Measurements from ENCODE around the gene CRTAC1.

CRTAC1 gene, protein sequence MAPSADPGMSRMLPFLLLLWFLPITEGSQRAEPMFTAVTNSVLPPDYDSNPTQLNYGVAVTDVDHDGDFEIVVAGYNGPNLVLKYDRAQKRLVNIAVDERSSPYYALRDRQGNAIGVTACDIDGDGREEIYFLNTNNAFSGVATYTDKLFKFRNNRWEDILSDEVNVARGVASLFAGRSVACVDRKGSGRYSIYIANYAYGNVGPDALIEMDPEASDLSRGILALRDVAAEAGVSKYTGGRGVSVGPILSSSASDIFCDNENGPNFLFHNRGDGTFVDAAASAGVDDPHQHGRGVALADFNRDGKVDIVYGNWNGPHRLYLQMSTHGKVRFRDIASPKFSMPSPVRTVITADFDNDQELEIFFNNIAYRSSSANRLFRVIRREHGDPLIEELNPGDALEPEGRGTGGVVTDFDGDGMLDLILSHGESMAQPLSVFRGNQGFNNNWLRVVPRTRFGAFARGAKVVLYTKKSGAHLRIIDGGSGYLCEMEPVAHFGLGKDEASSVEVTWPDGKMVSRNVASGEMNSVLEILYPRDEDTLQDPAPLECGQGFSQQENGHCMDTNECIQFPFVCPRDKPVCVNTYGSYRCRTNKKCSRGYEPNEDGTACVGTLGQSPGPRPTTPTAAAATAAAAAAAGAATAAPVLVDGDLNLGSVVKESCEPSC

DNA sequence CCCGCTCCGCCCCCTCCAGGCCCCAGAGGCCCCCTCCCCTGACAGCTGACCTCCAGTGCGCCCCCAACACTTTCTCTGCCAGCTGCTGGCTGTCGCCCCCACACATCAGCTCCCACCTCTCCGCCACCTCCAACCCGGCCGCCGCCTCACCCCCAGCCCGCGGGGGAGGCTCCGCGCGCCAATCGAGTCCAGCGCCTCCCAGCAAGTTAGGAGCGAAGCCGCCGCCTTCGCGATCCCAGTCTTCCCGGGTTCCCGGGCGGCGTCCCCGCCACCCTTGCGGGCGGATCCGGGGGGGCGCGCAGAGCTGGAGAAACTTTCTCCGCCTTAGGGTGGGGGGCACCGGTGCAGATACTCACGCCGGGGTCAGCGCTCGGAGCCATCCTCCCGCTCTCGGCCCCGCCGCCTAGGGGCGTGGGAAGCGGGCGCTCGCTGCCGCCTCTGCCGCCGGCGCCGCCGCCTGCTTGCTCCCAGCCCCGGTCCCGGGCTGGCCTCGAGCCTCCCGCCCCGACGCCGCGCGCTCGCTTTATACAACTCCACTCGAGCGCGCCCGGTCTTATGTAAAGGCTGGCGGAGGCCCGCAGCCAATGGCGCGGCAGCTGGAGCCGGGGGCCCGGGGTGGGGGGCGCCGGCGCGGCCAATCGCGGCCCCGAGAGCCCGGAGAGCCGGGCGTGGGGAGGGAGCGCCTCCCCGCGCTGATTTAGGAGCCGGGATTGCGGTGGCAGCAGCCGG lies at the start of gene CRTAC1:
TSS of gene CRTAC1 (minus strand) at position 529 of the 729 bp plus-strand sequence. CDS start at position 380, 149 bp downstream.
- peak; percentile 51 for DNase-seq

DNA sequence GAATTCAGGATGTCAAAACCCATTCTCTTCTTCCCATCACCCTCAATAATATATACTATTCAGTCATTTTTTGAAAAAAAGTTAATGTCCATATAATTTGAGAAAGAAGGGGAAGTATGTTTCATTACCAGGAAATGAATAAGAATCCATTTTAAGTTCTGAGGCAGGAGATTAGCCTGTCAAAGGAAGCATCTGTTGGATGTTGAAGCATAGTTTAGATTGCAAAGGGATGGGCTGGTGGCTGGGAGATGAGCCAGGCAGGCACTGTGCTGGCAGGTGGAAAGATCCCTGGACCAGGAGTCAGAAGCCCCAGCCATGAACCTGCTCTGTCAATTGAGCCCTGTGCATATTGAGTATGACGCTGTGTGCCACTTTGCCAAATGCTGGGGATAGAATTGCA lies 48.4 kb upstream of the CRTAC1 start:
- DNase-seq = peak; percentile 10

DNA sequence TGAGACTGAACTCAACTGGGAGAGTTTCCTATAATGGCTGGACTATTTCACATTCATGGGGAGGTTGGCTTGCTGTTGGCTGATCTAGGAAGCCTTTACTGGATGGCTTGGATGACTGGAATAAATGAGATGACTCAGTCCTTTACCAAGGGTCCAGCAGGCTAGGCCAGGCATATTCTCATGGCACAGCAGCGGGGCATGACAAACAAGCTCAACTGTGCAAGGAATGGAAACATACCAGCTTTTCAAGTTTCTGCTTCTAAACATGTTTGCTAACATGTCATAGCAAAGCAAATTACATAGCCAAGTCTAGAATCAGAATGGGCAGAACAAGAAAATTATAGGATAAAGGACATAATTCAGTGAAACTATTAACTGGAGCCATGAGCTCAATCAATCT lies 46.8 kb upstream of the CRTAC1 start:
- DNase-seq = no peak

DNA sequence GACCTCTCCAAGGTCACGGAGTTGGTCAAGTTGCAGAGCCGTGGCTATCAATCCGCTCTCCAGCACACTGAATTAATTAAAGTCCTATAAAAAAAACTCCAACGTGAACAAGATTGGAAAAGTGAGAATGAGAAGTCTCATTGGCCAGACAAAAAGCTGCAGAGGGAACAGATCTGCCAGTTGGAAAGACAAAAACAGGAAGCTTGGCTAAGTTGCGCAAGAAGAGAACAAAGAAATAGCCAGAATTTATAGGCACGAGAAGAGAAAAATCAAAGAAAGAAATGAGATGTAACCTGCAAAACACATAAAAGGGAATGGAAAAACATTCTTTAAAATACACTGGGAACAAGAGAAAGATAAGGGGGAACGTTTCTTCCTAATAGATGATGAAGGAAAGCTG lies 45.7 kb upstream of the CRTAC1 start:
- DNase-seq = peak; percentile 48

DNA sequence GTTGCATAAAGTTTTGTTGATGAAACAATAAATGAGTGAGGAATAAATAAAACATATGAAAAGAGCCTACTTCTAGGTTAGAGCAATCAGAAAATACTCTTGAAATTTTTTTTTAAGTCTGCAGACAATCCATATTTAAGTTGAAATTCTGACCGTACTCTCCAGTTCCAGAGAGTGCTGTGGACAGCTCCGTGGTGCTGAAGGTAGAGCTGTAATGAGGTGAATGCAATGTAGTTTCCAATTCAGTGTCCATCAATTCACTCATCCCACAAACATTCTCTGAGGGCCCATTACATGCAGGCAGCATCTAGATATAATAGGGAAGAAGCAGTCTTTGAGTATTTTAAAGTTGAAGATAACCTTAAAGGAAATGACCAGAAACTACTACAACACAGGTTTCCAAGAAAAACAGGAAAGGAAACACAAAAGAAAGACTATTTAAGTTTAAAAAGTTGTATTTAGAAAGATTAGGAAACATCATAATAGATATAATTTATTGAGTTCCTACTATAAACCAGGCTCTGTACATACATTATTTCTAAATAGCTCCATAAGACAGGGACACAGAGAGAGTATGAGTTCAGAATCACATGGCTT lies 44.0 kb upstream of the CRTAC1 start:
- DNase-seq = peak; percentile 48

DNA sequence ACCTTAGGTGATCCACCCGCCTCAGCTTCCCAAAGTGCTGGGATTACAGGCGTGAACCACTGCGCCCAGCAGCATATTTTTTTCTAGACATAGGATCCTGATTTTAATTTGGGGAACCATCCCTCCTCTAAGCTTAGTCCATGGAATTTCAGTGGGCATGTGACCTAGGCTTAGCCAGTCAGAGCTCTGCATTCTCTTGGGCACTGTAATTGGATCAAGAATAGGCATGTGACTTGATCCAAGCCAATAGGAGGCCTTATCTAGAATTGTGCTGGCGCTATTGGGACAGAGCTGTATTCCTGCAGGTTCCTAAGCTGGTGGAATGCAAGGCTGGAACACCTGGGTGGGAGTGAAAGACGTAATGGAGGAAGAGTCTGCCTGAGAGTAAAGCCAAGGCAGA lies 36.7 kb upstream of the CRTAC1 start:
- no peak for DNase-seq

DNA sequence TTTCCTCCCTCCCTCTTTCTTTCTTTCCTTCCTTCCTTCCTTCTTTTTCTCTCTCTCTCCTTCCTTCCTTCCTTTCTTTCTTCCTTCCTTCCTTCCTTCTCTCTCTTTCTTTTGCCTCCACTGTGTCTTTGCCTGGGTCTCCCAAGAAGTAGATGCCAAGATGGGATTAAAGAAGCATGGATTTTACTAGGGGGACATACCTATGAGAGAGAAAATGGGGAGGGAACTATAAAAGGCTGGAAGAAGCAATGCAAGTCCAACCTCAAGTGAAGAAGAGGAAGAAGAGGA lies 33.3 kb upstream of the CRTAC1 start:
- DNase-seq = no peak

DNA sequence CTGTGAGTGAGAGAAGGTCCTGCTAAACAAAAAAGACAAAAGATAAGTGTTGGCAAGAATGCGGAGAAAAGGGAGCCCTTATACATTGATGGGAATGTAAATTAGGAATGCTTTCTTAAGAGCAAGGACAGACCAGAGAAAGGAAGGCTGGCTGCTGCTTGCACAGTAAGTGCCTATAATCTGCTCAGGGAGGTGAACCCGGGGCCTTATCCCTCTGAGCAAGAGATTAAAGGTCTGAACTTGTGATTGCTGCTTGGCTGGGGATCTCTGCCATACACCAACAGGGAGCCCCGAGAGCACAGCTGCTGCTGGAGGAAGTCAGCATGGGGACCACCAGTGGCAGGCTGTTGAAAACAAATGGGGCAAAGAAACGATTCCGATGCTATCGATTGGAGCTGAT lies 32.0 kb upstream of the CRTAC1 start:
- no peak for DNase-seq

DNA sequence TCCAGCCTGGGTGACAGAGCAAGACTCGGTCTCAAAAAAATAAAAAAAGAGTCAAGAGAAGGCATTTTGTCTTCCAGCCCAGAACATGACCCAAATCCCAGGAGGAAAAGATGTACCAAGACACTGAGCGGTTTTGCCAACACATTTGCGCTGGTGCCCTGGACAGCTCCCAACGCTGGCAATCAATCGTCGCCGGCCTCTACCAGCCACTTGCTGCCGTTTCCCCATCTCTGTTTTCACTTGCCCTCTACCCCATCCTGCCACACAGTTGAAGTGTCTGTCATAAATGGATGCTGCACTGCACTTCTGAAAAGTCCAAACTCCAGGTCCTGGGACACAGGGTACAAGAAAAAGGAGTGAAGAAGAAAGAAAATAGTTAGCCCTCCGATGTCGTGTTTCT lies 29.7 kb upstream of the CRTAC1 start:
- no peak for DNase-seq

DNA sequence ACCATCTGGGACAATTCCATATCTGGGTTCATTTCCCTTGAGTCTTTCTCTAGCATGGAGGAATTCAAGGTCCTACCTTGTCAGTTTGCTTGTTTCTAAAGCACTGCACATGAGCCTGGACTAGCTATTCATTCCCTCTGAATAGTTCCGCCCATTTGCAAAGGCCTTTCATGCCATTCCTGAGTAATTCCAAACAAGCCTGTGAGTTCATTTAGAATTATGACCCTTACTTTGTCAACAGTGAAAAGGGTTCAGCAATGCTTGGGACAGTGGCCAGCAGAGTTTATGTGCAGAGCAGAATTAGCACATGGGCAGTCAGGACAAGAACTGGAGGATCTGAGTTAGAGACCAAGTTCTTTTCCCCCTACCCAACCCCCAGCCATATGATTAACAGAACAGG lies 27.9 kb upstream of the CRTAC1 start:
- DNase-seq = no peak

DNA sequence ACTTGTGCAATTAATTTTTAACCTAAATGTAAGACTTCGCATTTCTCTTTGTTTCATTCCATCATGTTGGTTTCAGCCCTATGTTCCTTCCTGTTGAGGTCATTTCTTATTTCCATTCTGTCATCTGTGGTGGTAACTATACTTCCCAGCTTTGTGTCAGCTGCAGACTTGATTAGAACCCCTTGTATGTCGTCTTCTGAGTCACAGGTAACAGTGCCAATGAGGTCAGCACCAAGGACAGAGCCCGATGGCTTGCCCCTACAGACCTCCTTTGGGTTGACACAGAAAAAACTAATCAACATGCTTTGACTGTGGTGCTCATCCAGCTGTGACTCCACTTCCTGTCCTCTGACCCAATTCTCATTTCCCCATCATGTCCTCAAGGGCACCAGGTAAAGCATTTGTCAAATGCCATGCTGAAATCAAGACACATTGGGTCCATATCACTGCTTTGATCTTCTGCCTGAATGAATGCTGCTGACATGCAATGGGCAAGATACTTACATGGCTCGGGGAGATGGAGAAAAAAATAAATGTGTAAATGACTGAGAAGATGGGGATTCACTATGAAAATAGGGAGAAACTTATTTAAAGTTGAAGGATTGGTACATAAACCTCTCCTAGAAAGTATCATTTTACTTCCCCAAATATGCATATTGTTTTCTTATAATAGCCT lies 25.6 kb upstream of the CRTAC1 start:
- peak; percentile 62 for DNase-seq

DNA sequence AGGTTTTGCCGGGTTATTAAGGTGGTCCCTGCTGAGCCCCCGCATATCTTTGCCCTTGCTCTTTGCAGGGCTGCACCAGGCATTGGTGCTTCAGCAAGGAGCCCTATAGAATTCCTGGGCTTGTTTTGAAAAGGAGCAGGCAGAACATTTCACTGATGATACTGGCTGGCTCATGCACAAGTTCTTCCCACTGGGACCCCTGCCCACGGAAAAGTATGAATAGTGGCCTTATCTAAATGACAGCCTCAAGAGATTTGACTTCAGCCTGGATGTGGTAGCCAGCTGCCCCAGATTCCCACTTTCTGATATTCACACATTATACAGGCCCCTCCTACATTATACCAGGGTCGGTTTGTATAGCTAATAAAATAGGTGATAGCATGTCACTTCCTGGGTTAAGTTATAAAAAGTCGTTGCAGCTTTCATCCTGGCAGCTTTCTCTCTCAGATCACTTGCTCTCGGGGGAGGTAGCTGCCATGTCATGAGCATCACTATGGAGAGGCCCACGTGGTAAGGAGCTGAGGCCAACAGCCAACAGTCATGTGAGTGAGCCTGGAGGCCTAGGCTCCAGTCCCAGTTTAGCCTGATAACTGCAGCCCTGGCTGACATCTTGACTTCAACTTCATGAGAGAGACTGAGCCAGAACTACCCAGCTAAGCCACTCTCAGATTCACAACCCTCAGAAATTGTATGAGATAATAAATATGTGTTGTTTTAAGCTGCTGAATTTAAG lies 16.8 kb upstream of the CRTAC1 start:
- no peak for DNase-seq

DNA sequence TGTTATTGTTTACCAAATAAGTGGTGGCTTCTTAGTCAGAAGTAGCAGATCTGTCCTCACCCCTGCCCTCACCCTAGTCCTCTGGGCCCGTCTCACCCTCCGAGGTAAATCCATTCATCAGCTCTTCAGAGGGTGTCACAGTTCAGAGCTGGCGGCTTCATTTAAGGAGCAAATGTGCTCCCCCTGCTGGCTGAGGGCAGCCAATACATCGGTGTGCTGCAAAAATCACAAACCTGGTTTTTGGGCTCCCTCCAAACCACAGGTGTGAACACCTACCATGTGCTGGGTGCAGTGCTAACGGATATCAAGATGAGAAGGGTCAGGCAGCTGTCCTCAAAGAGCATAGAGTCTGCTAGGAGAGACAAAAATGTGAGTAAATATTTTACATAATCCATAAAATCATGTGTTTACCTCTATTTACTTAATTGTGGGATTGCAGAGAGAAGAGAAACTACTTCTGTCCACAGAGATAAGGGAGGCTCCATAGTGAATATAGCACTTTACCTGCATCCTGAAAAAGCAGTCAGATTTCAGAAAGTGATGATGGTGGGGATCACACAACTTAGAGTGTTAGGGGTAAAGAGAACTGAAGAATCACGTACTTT lies 15.5 kb upstream of the CRTAC1 start:
- DNase-seq = peak; percentile 81

DNA sequence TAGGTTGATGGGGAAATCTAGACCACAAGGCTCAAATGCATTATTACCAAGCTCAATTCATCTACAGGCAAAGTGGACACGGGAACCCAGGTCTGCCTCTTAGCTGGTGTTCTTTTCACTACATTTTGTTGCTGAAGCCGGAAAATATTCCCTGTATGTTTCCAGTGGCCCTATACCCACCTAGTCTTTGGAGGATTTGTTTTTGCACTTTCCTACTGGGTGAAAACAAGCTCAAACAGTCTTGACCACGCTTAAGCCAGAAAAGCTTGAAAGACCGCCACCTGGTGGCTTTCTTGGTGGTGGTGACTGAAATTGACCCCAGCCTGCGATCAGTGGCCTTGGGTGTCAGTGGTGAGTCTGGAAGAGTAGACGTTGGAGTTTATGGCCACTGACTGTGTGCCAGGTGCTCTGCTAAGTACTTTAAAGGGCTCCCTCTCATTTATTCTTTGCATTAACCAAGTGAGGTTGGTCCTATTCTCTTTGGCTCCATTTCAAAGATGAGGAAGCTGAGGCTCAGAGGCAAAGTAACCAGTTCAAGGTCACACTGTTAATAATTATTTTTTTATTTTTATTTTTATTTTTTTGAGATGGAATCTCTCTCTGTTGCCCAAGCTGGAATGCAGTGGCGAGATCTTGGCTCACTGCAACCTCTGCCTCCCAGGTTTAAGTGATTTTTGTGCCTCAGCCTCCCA lies 11.1 kb upstream of the CRTAC1 start:
- peak; percentile 77 for DNase-seq

DNA sequence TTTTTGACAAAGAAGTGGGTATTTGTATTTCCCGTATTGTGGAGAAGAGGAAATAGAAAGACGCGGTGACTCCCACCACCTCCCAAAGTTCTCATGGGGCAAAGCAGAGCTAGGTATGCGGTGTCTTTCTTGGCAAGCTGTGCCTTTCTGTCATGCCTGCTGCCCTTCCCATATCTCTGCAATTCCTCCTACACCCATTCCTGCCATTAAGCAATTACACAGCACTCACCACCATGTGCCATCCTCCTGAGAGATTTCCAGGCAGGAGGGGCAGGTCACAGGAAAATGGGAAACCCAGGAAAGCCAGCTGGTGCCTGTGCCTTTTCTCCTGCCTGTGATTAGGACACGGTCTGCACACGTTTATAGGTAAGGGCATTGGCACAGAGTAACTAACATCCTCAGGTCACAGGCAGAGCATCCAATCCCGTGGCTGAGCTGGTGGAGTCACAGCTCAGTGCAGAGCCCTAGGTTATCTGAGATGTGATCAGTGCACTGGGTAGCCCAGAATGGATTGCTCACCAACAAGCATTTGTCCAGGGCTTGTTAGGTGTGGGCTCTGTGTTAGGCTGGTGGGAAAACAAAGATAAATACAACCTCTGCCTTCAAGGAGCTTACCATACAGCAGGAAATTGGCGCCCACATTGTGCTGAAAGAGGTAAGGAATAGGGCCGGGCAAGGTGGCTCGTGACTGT lies 9.4 kb upstream of the CRTAC1 start:
- no peak for DNase-seq

DNA sequence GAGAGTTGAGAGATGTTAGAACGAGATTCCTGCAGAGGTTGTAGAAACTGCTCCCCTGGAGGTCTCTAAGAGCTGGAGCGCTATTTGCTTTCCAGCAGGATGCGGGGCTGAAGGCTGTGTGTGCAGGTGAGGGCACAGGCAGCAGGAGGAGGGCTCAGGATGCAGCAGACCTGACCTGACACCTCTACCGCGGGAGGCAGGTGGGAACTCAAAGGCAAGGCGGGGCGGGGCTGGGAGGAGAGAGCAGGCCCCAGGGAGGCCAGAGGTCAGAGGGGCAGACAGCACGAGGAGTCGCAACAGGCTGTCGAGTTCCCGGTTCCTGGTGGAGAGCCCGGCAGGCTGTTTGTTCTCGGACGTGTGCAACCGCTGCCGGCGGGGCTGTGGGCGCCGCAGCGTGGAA lies 7.9 kb upstream of the CRTAC1 start:
- no peak for DNase-seq

DNA sequence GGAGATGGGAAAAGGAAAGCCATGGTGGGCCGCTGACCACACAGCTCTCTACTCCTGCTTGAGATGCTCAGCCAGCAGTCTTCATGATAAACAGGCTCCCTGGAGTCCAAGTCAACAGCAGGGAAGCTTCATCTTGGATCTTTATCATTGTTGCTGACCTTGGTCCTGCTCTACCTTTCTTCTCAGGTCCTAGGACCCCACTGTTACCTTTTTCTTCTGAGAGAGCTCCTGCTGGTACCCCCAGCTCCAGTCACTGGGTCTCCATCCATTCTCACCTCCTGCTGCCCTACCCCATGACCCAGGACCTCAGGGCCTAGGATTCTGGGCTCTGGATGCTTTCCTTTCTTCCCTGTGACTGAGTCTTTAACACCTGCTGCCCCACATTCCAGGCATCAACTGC lies 5.2 kb upstream of the CRTAC1 start:
- DNase-seq = no peak

DNA sequence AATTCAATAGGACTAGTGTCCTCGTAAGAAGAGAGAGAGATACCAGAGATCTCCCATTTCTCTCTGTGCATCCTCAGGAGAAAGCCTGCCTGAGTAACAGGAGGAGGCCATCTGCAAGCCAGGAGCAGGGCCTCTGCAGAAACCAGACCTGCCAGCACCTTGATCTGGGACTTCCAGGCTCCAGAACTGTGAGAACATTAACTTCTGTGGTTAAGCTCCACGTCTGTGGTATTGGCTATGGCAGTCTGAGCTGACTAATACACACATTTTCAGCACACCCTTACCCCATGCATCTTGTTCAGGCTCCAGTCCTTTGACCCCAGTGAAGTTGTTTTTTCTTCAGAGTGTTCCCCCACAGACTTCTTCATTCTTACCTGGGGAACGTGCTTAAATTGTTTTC lies 3.1 kb upstream of the CRTAC1 start:
- no peak for DNase-seq

DNA sequence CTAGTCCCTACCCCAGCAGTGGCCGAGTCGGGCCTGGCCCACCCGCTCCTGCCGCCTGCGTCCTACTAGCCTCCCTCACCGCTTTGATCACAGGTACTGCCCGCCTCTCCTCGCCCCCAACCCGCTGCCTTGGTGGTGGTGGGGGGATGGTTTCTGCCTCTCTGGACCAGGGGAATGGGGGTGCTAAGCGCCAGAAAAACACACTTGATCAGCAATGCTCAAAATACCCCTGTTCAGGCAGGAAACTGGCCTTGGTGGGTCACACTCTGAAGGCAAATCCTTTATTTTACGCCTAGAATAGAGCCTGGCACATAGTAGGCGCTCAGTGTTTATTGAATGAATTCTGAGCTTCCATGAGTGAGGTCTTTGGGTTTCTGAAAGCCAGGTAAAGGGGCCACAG lies 1.0 kb upstream of the CRTAC1 start:
- DNase-seq = no peak

DNA sequence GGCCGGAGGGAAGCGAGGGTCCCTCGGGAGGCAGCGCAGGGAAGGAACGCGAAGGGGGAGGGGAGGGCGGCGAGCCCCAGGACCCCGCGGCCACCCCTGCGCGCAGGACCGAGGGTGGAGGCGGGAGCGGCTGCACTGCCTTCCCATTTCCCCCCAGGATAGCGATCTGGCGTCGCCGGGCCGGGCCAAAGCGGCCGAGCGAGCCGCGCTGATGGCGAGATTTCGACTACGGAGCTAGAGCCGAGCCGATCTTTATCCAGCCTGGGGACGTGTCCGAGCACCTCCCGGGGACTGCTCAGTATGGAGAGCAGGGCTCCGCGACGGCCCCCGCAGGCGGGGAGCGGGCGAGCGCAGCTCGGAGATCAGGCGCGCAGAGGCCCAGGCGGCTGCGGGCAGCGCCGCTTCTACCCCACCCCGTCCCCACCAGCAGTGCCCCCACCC lies 590 bp upstream of the CRTAC1 start:
- DNase-seq = no peak

All from hematopoietic multipotent progenitor cell treated with erythropoietin and hydrocortisone succinate and interleukin-3 and kit ligand, for 4 days (in vitro differentiated cells).